Measurements from ENCODE around the gene PDE2A. TPM values are rescaled to one million over a fixed set of nuclear protein-coding genes. Genes with fewer than 3 reads are reported as not detected.

PDE2A gene
- polyA plus RNA-seq, 3 donors: 0.18 to 1.7 (median 0.53) TPM

- peak overlapping the region in 1 of 2 donors; percentile 57 for H3K4me3 Mint-ChIP-seq
- intact Hi-C loops (cut with micrococcal nuclease): loop anchor here in 1 of 2 donors (10.0 kb wide), 1 partner anchor 495 kb away; no protein-coding TSS in a partner anchor
- H3K4me1 ChIP-seq (ENCODE audit: control insufficient read depth in 1 of 2, insufficient read depth in 2 of 2, low read length in 2 of 2): no peaks in the 10 kb centered on the region
Observed at GRCh38 chr11:72679869-72680268, 5.6 kb upstream of the PDE2A start.

DNA sequence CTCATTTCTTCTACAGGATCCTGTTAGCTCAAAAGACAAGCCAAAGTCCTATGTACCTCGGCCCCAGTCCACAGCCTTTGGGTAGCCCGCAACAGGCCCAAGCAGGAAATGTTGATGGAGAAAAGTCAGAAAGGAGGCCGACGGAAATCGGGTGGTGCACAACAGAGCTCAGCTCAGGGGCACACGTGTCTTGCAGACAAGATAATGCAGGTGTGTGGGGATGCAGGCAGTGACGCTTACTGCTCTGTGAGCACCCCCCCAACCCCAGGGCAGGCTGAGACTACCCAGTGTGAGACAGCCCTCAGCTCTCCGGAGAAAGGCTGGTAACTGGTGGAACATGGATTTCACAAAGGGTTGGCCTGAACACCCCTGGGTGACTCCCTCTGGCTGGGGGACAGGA lies 4.3 kb upstream of the PDE2A start:
- H3K9ac ChIP-seq (ENCODE audit: insufficient read depth, low read length, poor library complexity, severe bottlenecking): no peak overlapping the region
- Mint-ChIP-seq H3K9me3 (peaks cover 0 to 10% (median 2%) of the 10 kb centered on the region in 7 donors), H3K27ac (no peak overlapping the region), H3K4me3 (peak overlapping the region in 1 of 2 donors; percentile 77), H3K36me3 (peaks cover 7 to 8% of the 10 kb centered on the region in 2 donors), H3K27me3 (ENCODE audit: low read depth in 3 of 3) (peaks cover 64 to 72% (median 69%) of the 10 kb centered on the region in 3 donors), H3K4me1 (peaks cover 6% of the 10 kb centered on the region)
- 84% methylated on average over 6 of the region's 8 CpGs for WGBS (ENCODE audit: insufficient coverage)
- H2AFZ ChIP-seq (ENCODE audit: insufficient read depth, low read depth, low read length, poor library complexity, severe bottlenecking): no peak overlapping the region
- no peak overlapping the region for H3K27ac ChIP-seq (ENCODE audit: low read depth in 1 of 2, low read length in 2 of 2)
- peaks cover 95% of the 10 kb centered on the region for H4K20me1 ChIP-seq (ENCODE audit: insufficient read depth, low read length)
- peaks cover 5 to 6% of the 10 kb centered on the region in 2 donors for H3K36me3 ChIP-seq (replicated peaks in 1 of 2; ENCODE audit: control insufficient read depth in 1 of 2, insufficient read depth in 2 of 2, low read length in 2 of 2)
- H3K9me3 ChIP-seq (replicated peaks in 1 of 2; ENCODE audit: control insufficient read depth in 1 of 2, insufficient read depth in 1 of 2, low read length in 2 of 2): peaks cover 0 to 5% of the 10 kb centered on the region in 2 donors
- no peak overlapping the region for H3K4me3 ChIP-seq (replicated peaks in 1 of 3; ENCODE audit: low read depth in 2 of 3, low read length in 3 of 3)
- H3K27me3 ChIP-seq (ENCODE audit: control insufficient read depth in 2 of 2, insufficient read depth in 2 of 2, low read length in 2 of 2): peaks cover 32 to 60% of the 10 kb centered on the region in 2 donors
- H3K79me2 ChIP-seq (ENCODE audit: insufficient read depth, low read length): no peaks in the 10 kb centered on the region
- TF ChIP-seq CTCF (IDR thresholded peaks at IDR 0.05): no peak
- no peak overlapping the region for H3K4me2 ChIP-seq (replicated peaks; ENCODE audit: extremely low read depth, low read length, poor library complexity, severe bottlenecking)
- no peaks in the 10 kb centered on the region for H3K4me1 ChIP-seq (ENCODE audit: control insufficient read depth in 1 of 2, insufficient read depth in 2 of 2, low read length in 2 of 2)
- DNase-seq: no peak
- intact Hi-C loops (cut with micrococcal nuclease): no loop called here

More at GRCh38 chr11:72679869-72680268, 5.6 kb upstream of the PDE2A start:
- peak overlapping the region in 1 of 7 donors; percentile 11 for H3K27ac Mint-ChIP-seq
- H3K36me3 Mint-ChIP-seq: peaks cover 17 to 21% of the 10 kb centered on the region in 2 donors
- Histone ChIP-seq H3K27me3 (ENCODE audit: control insufficient read depth in 2 of 2, insufficient read depth in 2 of 2, low read length in 2 of 2) (peaks cover 25 to 46% of the 10 kb centered on the region in 2 donors), H3K27ac (ENCODE audit: low read depth in 1 of 2, low read length in 2 of 2) (no peak overlapping the region), H3K9ac (ENCODE audit: insufficient read depth, low read length, poor library complexity, severe bottlenecking) (no peak overlapping the region), H3K9me3 (replicated peaks in 1 of 2; ENCODE audit: control insufficient read depth in 1 of 2, insufficient read depth in 1 of 2, low read length in 2 of 2) (no peaks in the 10 kb centered on the region), H3K79me2 (ENCODE audit: insufficient read depth, low read length) (no peaks in the 10 kb centered on the region), H4K20me1 (ENCODE audit: insufficient read depth, low read length) (peaks cover 98% of the 10 kb centered on the region), H3K4me3 (replicated peaks in 1 of 3; ENCODE audit: low read depth in 2 of 3, low read length in 3 of 3) (no peak overlapping the region), H3K4me2 (replicated peaks; ENCODE audit: extremely low read depth, low read length, poor library complexity, severe bottlenecking) (no peak overlapping the region), H2AFZ (ENCODE audit: insufficient read depth, low read depth, low read length, poor library complexity, severe bottlenecking) (no peak overlapping the region), H3K36me3 (replicated peaks in 1 of 2; ENCODE audit: control insufficient read depth in 1 of 2, insufficient read depth in 2 of 2, low read length in 2 of 2) (peaks cover 19% of the 10 kb centered on the region in 2 donors)
- TF ChIP-seq CTCF (IDR thresholded peaks at IDR 0.05): no peak
- no peak for DNase-seq
- H3K9me3 Mint-ChIP-seq: peaks cover 0 to 8% (median 0%) of the 10 kb centered on the region in 7 donors
- 71% methylated on average over 2 of the region's 5 CpGs for WGBS (ENCODE audit: insufficient coverage)
- peaks cover 52 to 60% (median 56%) of the 10 kb centered on the region in 3 donors for H3K27me3 Mint-ChIP-seq (ENCODE audit: low read depth in 3 of 3)
- H3K4me1 Mint-ChIP-seq: peaks cover 9% of the 10 kb centered on the region
